ENCODE data around the gene FSCN2. TPM values are rescaled to one million over a fixed set of nuclear protein-coding genes. Genes with fewer than 3 reads are reported as not detected.

Gene FSCN2
- total RNA-seq, 2 donors from 2014 or later: 7.0 to 13.5 TPM

DNA sequence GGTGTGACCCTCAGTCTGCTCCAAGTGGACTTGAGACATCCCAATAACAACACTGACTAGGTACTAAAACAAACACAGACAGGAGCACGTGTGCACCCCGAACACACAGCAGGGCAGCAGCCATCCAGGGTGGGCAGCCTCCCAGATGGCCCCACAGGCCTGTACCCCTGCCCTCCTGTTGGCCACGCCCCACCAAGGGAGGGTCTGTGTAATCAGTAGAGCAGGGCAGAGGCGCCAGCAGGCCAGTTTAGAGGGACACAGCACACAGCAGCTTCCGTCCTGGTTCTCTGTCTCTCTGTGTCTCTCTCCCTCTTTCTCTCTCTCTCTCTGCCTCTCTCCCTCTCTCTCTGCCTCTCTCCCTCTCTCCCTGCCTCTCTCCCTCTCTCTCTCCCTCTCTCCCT is 37.0 kb upstream of the FSCN2 start:
- Histone ChIP-seq H3K9me3 (no peaks in the 10 kb centered on the region), H3K36me3 (replicated peaks in 1 of 2; ENCODE audit: insufficient read depth in 1 of 2, low read depth in 2 of 2) (no peaks in the 10 kb centered on the region), H3K4me3 (no peak overlapping the region), H3K27me3 (no peaks in the 10 kb centered on the region), H3K27ac (no peak overlapping the region), H3K4me1 (peaks cover 14% of the 10 kb centered on the region)
- ATAC-seq (no peak), DNase-seq (no peak)
- 32 to 39% methylated on average over 5 of the region's 5 CpGs for WGBS, 2 donors
- intact Hi-C loops (cut with DNase I): no loop called here
- TF ChIP-seq, protein P1, sequence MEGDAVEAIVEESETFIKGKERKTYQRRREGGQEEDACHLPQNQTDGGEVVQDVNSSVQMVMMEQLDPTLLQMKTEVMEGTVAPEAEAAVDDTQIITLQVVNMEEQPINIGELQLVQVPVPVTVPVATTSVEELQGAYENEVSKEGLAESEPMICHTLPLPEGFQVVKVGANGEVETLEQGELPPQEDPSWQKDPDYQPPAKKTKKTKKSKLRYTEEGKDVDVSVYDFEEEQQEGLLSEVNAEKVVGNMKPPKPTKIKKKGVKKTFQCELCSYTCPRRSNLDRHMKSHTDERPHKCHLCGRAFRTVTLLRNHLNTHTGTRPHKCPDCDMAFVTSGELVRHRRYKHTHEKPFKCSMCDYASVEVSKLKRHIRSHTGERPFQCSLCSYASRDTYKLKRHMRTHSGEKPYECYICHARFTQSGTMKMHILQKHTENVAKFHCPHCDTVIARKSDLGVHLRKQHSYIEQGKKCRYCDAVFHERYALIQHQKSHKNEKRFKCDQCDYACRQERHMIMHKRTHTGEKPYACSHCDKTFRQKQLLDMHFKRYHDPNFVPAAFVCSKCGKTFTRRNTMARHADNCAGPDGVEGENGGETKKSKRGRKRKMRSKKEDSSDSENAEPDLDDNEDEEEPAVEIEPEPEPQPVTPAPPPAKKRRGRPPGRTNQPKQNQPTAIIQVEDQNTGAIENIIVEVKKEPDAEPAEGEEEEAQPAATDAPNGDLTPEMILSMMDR (IDR thresholded peaks at IDR 0.05): no peak
- no peak for TF ChIP-seq POLR2A (IDR thresholded peaks at IDR 0.05)

DNA sequence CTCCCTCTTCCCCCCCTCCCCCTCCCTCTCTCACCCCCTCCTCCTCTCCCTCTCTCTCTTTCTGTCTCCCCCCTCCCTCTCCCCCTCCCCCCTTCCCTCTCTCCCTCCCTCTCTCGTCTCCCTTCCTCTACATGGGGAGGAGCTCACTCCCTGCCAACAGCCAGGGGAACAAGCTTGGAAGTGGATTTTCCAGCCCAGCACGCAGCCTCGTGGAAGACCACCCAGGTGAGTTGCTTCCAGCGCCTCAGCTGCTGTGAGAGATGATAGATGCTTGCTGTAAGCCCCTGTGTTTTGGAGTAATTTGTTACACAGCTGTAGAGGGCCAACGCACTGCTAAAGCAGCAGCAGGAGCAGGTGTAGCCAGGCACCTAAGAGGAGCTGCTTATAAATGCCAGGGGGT is 36.4 kb upstream of the FSCN2 start:
- H3K27ac ChIP-seq: no peak overlapping the region
- TF ChIP-seq, protein P1 (IDR thresholded peaks at IDR 0.05): no peak
- no peak for TF ChIP-seq POLR2A (IDR thresholded peaks at IDR 0.05)
- ATAC-seq (no peak), DNase-seq (no peak)
- no peaks in the 10 kb centered on the region for H3K36me3 ChIP-seq (replicated peaks in 1 of 2; ENCODE audit: insufficient read depth in 1 of 2, low read depth in 2 of 2)
- 30 to 33% methylated on average over 2 to 4 of the region's 5 CpGs for WGBS, 2 donors
- peaks cover 14% of the 10 kb centered on the region for H3K4me1 ChIP-seq
- intact Hi-C loops (cut with DNase I): no loop called here
- no peaks in the 10 kb centered on the region for H3K27me3 ChIP-seq
- no peaks in the 10 kb centered on the region for H3K9me3 ChIP-seq
- no peak overlapping the region for H3K4me3 ChIP-seq

DNA sequence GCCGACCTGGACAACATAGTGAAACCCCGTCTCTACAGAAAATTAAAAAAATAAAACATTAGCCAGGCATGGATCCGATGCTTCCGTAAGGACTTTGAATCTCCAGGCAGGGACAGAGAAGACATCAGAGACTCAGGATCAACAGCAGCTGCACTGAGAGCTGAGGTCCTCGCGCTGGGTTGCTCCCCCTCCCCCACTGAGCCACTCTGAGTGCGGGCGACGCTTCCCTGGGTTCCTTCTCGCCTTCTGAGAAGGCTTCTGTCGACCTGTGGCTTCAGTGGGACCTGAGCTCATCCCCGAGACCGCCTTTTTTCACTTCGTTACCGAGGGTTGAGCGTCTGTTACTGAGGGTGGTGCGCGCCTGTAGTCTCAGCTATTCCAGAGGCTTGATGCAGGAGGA is 36.0 kb upstream of the FSCN2 start:
- TF ChIP-seq, protein P1 (IDR thresholded peaks at IDR 0.05): no peak
- no peak for TF ChIP-seq POLR2A (IDR thresholded peaks at IDR 0.05)
- H3K4me3 ChIP-seq: no peak overlapping the region
- WGBS, 2 donors: 68 to 79% methylated on average over 13 to 18 of the region's 18 CpGs
- no peaks in the 10 kb centered on the region for H3K36me3 ChIP-seq (replicated peaks in 1 of 2; ENCODE audit: insufficient read depth in 1 of 2, low read depth in 2 of 2)
- intact Hi-C loops (cut with DNase I): no loop called here
- H3K27me3 ChIP-seq: no peaks in the 10 kb centered on the region
- H3K27ac ChIP-seq: no peak overlapping the region
- no peak for ATAC-seq
- no peaks in the 10 kb centered on the region for H3K9me3 ChIP-seq
- no peak for DNase-seq
- H3K4me1 ChIP-seq: peaks cover 14% of the 10 kb centered on the region

DNA sequence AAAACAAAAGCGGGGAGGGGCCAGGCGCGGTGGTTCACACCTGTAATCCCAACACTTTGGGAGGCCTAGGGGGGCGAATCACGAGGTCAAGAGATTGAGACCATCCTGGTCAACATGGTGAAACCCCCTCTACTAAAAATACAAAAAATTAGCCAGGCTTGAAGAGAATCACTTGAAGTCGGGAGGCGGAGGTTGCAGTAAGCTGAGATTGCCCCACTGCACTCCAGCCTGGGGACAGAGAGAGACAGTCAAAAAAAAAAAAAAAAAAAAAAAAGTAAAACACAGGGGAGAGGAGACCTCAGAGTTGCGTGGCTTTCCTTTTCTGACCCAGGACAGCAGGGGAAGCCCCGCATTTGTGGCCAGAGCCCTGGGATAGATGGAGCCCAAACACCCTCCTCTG is 35.5 kb upstream of the FSCN2 start:
- 89 to 93% methylated on average over 9 of the region's 9 CpGs for WGBS, 2 donors
- DNase-seq (no peak), ATAC-seq (no peak)
- no peaks in the 10 kb centered on the region for H3K9me3 ChIP-seq
- no peaks in the 10 kb centered on the region for H3K36me3 ChIP-seq (replicated peaks in 1 of 2; ENCODE audit: insufficient read depth in 1 of 2, low read depth in 2 of 2)
- no peak overlapping the region for H3K27ac ChIP-seq
- intact Hi-C loops (cut with DNase I): no loop called here
- H3K4me1 ChIP-seq: peaks cover 9% of the 10 kb centered on the region
- no peak overlapping the region for H3K4me3 ChIP-seq
- H3K27me3 ChIP-seq: no peaks in the 10 kb centered on the region
- no peak for TF ChIP-seq POLR2A (IDR thresholded peaks at IDR 0.05)

DNA sequence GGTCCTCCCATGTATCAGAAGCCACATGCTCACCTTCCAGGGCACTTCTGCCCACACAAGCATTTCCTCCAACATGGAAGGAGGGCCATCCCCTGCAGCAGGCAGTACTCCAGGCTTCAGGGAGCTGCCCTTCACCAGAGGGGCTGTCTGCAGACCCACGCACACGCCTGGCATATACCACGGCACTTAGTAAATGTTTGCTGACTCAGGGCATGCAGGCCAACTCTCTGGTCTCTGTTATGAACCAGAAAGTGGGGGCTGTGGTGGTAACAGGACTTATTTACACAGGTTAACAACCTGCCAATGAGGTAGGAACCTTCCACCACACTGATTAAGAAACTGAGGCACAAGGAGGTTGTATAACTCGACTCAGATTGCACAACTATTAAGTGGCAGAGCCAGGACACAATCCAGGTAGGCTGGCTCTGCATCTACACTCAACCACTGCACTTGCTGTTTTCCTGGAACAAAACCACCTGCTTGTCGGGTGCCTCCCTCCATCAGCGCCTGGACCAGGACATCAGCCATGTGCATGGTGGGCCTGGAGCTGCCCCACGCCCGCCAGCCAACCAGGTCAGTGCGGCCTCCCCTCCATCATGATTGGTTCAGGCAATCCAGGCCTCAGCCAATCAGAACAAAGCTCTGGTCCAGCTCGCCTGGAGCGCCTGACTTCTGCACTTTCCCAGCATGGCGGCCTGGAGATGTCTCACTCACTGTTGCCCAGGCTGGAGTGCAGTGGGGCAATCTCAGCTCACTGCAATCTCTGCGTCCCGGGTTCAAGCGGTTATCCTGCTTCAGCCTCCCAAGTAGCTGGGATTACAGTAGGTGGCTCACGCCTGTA is 34.8 kb upstream of the FSCN2 start:
- no peak for ATAC-seq
- H3K36me3 ChIP-seq (replicated peaks in 1 of 2; ENCODE audit: insufficient read depth in 1 of 2, low read depth in 2 of 2): no peaks in the 10 kb centered on the region
- H3K27me3 ChIP-seq: no peaks in the 10 kb centered on the region
- WGBS, 2 donors: 85 to 90% methylated on average over 10 to 16 of the region's 16 CpGs
- TF ChIP-seq, protein P1 (IDR thresholded peaks at IDR 0.05): no peak
- no peak for TF ChIP-seq POLR2A (IDR thresholded peaks at IDR 0.05)
- intact Hi-C loops (cut with DNase I): no loop called here
- no peak overlapping the region for H3K4me3 ChIP-seq
- H3K27ac ChIP-seq: no peak overlapping the region
- no peak for DNase-seq
- no peaks in the 10 kb centered on the region for H3K9me3 ChIP-seq
- H3K4me1 ChIP-seq: peaks cover 4% of the 10 kb centered on the region

Measured in body of pancreas (tissue), 4 donors.